GM12878 (cell line): Measurements from ENCODE around the gene MEG3. TPM values are rescaled to one million over a fixed set of nuclear protein-coding genes. Genes with fewer than 3 reads are reported as not detected.

Source experiments
- ATAC-seq: fragments of 200-7000 bp; cut with Tn5 transposase; 3 replicates; pipeline ENCODE4 v1.9.1; 2020; ENCODE audit warnings: mild to moderate bottlenecking, moderate library complexity
- BruUV-seq: library from RNA; stranded (reverse); fragments of 400-500 nt; replicated peaks from 2 replicates; lab custom pipeline; 2021; lab: Mats Ljungman, UMichigan
- CTCF ChIA-PET: fragments of 300-600 bp; sonication (Branson Sonifier 250); formaldehyde crosslinking; extraction: SDS; loops from one replicate; lab custom pipeline; 2021; ENCODE audit warnings: inconsistent platforms; lab: Yijun Ruan, JAX
- POLR2A ChIA-PET: fragments of 350-600 bp; formaldehyde crosslinking; extraction: SDS; loops from one replicate; lab custom pipeline; 2021; ENCODE audit warnings: inconsistent platforms; lab: Charles Lee
- RAD21 ChIA-PET: fragments of 300-600 bp; sonication (Branson Sonifier 250); formaldehyde crosslinking; loops from one replicate; lab custom pipeline; 2023; ENCODE audit warnings: antibody characterized with exemption; ENCODE audit not compliant: unreplicated experiment; lab: Charles Lee
- SMC1A ChIA-PET: fragments of 300-600 bp; sonication (Branson Sonifier 250); formaldehyde crosslinking; loops from one replicate; lab custom pipeline; 2023; ENCODE audit not compliant: unreplicated experiment, uncharacterized antibody; lab: Charles Lee
- DNase-seq: peaks from one replicate; pipeline ENCODE4 v3.0.0-alpha.2; 2011; ENCODE audit warnings: low read depth, low spot score
- FAIRE-seq: peaks from 3 replicates; lab custom pipeline; 2011; peaks lifted over from hg19 to GRCh38; lab: Jason Lieb, UNC
- H2AFZ ChIP-seq: 2 replicates; pipeline ENCODE4 v1.6.0; 2011; ENCODE audit warnings: low read depth, low read length, control low read depth; ENCODE audit not compliant: control insufficient read depth
- H3K27ac ChIP-seq: 2 replicates; pipeline ENCODE4 v1.5.1; 2011; ENCODE audit warnings: control low read depth; ENCODE audit not compliant: control insufficient read depth, insufficient read depth
- H3K27me3 ChIP-seq, 2 experiments: replicated peaks in 1 of 2; 2 replicates each; pipeline versions ENCODE4 v1.6.0 to v1.6.1; 2011; ENCODE audit warnings: low read length in 1 of 2; ENCODE audit not compliant: control insufficient read depth in 2 of 2, insufficient read depth in 2 of 2
- H3K36me3 ChIP-seq, 2 experiments: 2 replicates each; pipeline ENCODE4 v1.5.1; 2011; ENCODE audit warnings: low read length in 1 of 2; ENCODE audit not compliant: control insufficient read depth in 2 of 2, insufficient read depth in 2 of 2
- H3K4me1 ChIP-seq: 2 replicates; pipeline ENCODE4 v1.6.1; 2011; ENCODE audit warnings: mild to moderate bottlenecking, low read length, moderate library complexity, mixed read lengths; ENCODE audit not compliant: control insufficient read depth, insufficient read depth
- H3K4me2 ChIP-seq: 2 replicates; pipeline ENCODE4 v1.6.0; 2011; ENCODE audit warnings: control low read depth; ENCODE audit not compliant: control insufficient read depth, insufficient read depth
- H3K4me3 ChIP-seq: fragments of 200-600 bp; sonication (generic); 2 replicates; pipeline ENCODE4 v1.5.1; 2016
- H3K79me2 ChIP-seq: 2 replicates; pipeline ENCODE4 v1.6.0; 2011; ENCODE audit warnings: low read length; ENCODE audit not compliant: control insufficient read depth, insufficient read depth
- H3K9ac ChIP-seq: 2 replicates; pipeline ENCODE4 v1.8.0; 2011; ENCODE audit warnings: low read length, control low read depth, mixed read lengths; ENCODE audit not compliant: control insufficient read depth, insufficient read depth
- H3K9me3 ChIP-seq: replicated peaks from 3 replicates; pipeline ENCODE4 v1.5.1; 2011; ENCODE audit warnings: mild to moderate bottlenecking, low read length; ENCODE audit not compliant: control insufficient read depth, insufficient read depth
- H4K20me1 ChIP-seq: 2 replicates; pipeline ENCODE4 v1.6.0; 2011; ENCODE audit not compliant: control insufficient read depth, insufficient read depth
- CBX3 ChIP-seq: fragments of 200-600 bp; sonication (generic); IDR thresholded peaks from 2 replicates; pipeline ENCODE4 v1.6.1; 2016; ENCODE audit warnings: low read depth, borderline replicate concordance
- E2F4 ChIP-seq: IDR thresholded peaks from 2 replicates; pipeline ENCODE4 v1.6.1; 2012; ENCODE audit warnings: low read depth, low read length, improper control_type of control experiment
- MXI1 ChIP-seq: fragments of 150-350 bp; IDR thresholded peaks from 2 replicates; pipeline ENCODE4 v1.6.1; 2011; ENCODE audit warnings: low read depth, mild to moderate bottlenecking, inconsistent platforms, low read length, improper control_type of control experiment
- POU2F2 ChIP-seq: IDR thresholded peaks from 3 replicates; pipeline ENCODE4 v1.6.1; 2011; ENCODE audit warnings: low read depth, mild to moderate bottlenecking, low read length, borderline replicate concordance
- RBBP5 ChIP-seq: fragments of 200-600 bp; sonication (generic); conservative IDR thresholded peaks from 2 replicates; pipeline ENCODE4 v1.6.1; 2016
- YY1 ChIP-seq: IDR thresholded peaks from 2 replicates; pipeline ENCODE4 v1.6.1; 2011; ENCODE audit warnings: low read depth, mild to moderate bottlenecking, low read length
- WGBS: methylation state at CpG from one replicate; pipeline ENCODE4 v1.1.6; 2016; ENCODE audit warnings: low lambda C conversion rate; ENCODE audit not compliant: insufficient replicate concordance, insufficient coverage; ENCODE audit errors: missing lambda C conversion rate; 5-methylcytosine and 5-hydroxymethylcytosine counted together
- in situ Hi-C: fragments of 300-500 bp; cut with MboI; formaldehyde crosslinking; loops from 9 replicates; pipeline ENCODE4 v1.14.3; 2018; ENCODE audit warnings: mixed read lengths
- intact Hi-C: fragments of 100-400 bp; cut with micrococcal nuclease; formaldehyde crosslinking; loops from one replicate; pipeline ENCODE4 v1.14.2; 2022; ENCODE audit not compliant: unreplicated experiment
- polyA plus RNA-seq, 11 experiments: library from polyadenylated mRNA; depleted of rRNA in 4 of 11; unstranded in 6 of 11; stranded (reverse) in 5 of 11; fragments of >200 nt; fragmentation: Nextera tagmentation in 4 of 11; fragmentation: Illumina TruSeq in 1 of 11; extraction: Ambion mirVana in 4 of 11; extraction: Trizol in 1 of 11; gene quantifications; 1 replicate in 1 of 11; 2 replicates in 10 of 11; pipeline versions ENCODE4 v1.2.1 to v1.2.3, GENCODE V29; 2011 to 2016; ENCODE audit warnings: inconsistent platforms in 2 of 11, missing spikeins in 2 of 11, low read depth in 1 of 11
- total RNA-seq, 4 experiments: library from RNA; depleted of rRNA in 3 of 4; stranded (reverse); fragments of >200 nt in 3 of 4; fragmentation: Illumina TruSeq in 1 of 4; extraction: Trizol in 1 of 4; gene quantifications; 2 replicates each; pipeline versions ENCODE4 v1.2.1 to v1.2.3, GENCODE V29; 2013 to 2021

MEG3 gene
- total and polyA plus RNA-seq, 10 of the 15 experiments (the other 5 are each of a cell fraction or from before 2014, with no cell fraction given): 0.03 to 2.9 (median 0.95) TPM; not detected in 7

DNA sequence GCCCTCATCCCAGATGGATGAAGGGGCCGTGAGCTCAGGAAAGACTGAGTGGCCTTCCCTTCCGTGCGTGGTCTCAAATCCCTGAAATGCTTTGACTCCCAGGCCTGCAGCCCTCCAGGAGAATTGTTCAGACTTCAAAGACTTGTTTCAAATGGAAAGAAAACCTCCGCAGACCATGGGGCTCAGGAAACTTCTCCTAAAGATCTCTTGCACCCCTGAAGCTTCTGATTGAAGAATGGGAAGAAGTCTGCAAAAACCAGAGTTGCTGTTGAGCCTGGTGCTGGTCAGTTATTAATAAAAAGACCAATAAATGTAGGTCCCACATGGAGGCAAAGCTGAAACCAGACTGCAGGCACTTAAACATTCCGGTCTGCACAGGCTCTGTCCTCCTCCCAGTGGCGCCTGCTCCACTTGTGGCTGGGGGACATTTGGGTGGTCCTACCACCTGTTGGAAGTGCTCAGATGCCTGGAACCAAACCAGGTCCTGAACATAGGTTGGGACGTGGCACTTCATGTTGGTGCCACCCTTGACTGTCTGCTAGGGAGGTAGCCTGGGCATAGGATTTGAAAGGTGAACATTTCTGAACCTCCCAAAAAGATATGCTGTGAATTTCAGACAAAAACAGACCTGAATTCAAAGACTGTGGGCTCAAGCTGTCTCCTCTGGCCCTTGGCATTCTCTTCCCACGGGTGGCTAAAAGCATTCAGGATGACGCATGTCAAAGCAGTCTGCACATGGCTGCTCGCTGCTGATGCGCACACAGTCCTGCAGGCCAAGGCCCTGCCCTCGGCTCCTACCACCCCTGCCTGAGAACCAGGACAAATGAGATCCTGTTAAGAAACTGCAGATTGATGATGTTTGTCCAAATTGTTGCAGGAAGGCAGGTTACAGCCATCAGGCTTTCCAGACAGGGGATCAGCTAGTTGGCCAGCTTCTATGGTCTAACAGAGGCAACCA, 36.2 kb upstream of the MEG3 start:
- CTCF ChIA-PET: no interaction called here
- H2AFZ ChIP-seq: no peak overlapping the region
- TF ChIP-seq POU2F2 (no peak), CBX3 (no peak), YY1 (no peak), E2F4 (no peak), RBBP5 (no peak), MXI1 (no peak)
- TF ChIP-seq, all 136 proteins: peak for 0
- in situ Hi-C loops: no loop called here
- BruUV-seq: no TSS peak
- ChIA-PET SMC1A (no interaction called here), POLR2A (no interaction called here), RAD21 (no interaction called here)
- Histone ChIP-seq H3K27me3 (no peaks in the 10 kb centered on the region; a peak in 1 of 4 replicates), H3K79me2 (no peaks in the 10 kb centered on the region), H3K4me3 (no peak overlapping the region), H3K4me2 (no peak overlapping the region), H3K9ac (no peak overlapping the region), H3K36me3 (no peaks in the 10 kb centered on the region), H3K9me3 (no peaks in the 10 kb centered on the region), H3K27ac (no peak overlapping the region), H3K4me1 (no peaks in the 10 kb centered on the region), H4K20me1 (no peaks in the 10 kb centered on the region)
- no peak for DNase-seq
- no peak for ATAC-seq
- 26% methylated on average over 12 of the region's 12 CpGs for WGBS
- FAIRE-seq: no peak
- intact Hi-C loops: no loop called here
